Endothelial cell of umbilical vein (primary cell): ENCODE data around the gene TNS1.

Source experiments
- CTCF ChIP-seq, 2 donors: IDR thresholded peaks; 1 replicate in 1 of 2; 2 replicates in 1 of 2; pipeline ENCODE4 v1.5.1; 2011; ENCODE audit warnings: low read length in 2 of 2, mild to moderate bottlenecking in 2 of 2, moderate library complexity in 2 of 2, control low read depth in 1 of 2, inconsistent platforms in 1 of 2, low read depth in 1 of 2; ENCODE audit not compliant: insufficient read depth in 1 of 2; ENCODE audit errors: extremely low read depth in 1 of 2
- EZH2 ChIP-seq: IDR thresholded peaks from 2 replicates; pipeline ENCODE4 v1.6.1; 2012; ENCODE audit warnings: borderline replicate concordance, low read depth, mild to moderate bottlenecking, moderate library complexity, low read length, inconsistent platforms; ENCODE audit not compliant: severe bottlenecking
- JUN ChIP-seq: IDR thresholded peaks from 2 replicates; pipeline ENCODE4 v1.6.1; 2011; ENCODE audit warnings: borderline replicate concordance, low read depth; ENCODE audit not compliant: insufficient read length, insufficient read depth
- MAX ChIP-seq: IDR thresholded peaks from 2 replicates; pipeline ENCODE4 v1.6.1; 2011; ENCODE audit not compliant: insufficient read depth, insufficient read length
- POLR2A ChIP-seq: IDR thresholded peaks from 2 replicates; pipeline ENCODE4 v1.6.1; 2012; ENCODE audit warnings: low read depth, mild to moderate bottlenecking, control low read depth, low read length

DNA sequence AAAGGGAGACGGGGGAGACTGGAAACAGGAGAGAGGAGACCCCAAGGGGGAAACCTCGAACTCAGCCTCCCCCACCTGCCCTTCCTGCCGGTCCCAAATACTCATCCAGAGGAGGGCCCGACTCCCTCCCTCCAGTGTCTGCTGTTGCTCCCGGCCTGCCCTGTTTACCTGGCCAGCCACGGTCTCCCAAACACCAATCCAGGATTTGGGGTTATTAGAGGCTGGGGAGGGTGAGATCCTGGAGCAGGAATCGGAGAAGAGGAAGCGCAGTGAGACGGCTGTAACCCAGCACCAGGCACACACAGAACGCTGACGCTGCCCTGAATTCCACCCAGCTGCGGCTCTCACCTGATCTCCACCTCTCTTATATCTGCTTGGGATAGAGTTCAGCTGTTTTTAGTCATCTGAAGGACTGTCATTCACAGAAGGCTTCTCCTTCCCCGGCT is 213.0 kb downstream of the TNS1 start:
- TF ChIP-seq MAX (no peak), CTCF (IDR thresholded peaks at IDR 0.05; ENCODE audit: extremely low read depth in 1 of 2, insufficient read depth in 1 of 2, low read depth in 1 of 2, low read length in 2 of 2) (no peak), EZH2 (no peak), JUN (no peak), POLR2A (no peak)
